C4-2B (cell line): ENCODE data around the gene SIL1.

Source experiments
- CTCF ChIP-seq: fragments of 450-650 bp; conservative IDR thresholded peaks from 2 replicates; pipeline ENCODE4 v1.5.1; 2017; ENCODE audit warnings: mild to moderate bottlenecking
- ZFX ChIP-seq: fragments of 450-650 bp; IDR thresholded peaks from 2 replicates; pipeline ENCODE4 v1.6.1; 2017

- TF ChIP-seq CTCF (no peak), ZFX (no peak)
Measured at GRCh38 chr5:138920181-138920580, 278.0 kb downstream of the SIL1 start.
